Caco-2 (cell line): ENCODE results near the gene COL5A1. TPM values are rescaled to one million over a fixed set of nuclear protein-coding genes. Genes with fewer than 3 reads are reported as not detected.

Experiments used
- BruUV-seq: library from RNA; stranded (reverse); fragments of 400-500 nt; replicated peaks from 2 replicates; lab custom pipeline; 2021; lab: Mats Ljungman, UMichigan
- CTCF ChIA-PET: fragments of 300-600 bp; sonication (Branson Sonifier 250); formaldehyde crosslinking; loops from one replicate; lab custom pipeline; 2022; ENCODE audit warnings: antibody characterized with exemption; lab: Charles Lee
- POLR2A ChIA-PET: fragments of 300-600 bp; sonication (Branson Sonifier 250); formaldehyde crosslinking; loops from one replicate; lab custom pipeline; 2022; ENCODE audit warnings: antibody characterized with exemption; lab: Charles Lee
- DNase-seq, 2 experiments: peaks; one replicate each; pipeline versions ENCODE4 v3.0.0 to v3.0.0-alpha.2; 2020 to 2022
- H3K27me3 ChIP-seq: replicated peaks from 2 replicates; pipeline ENCODE4 v1.6.0; 2011; ENCODE audit warnings: low read length; ENCODE audit not compliant: control insufficient read depth, insufficient read depth
- H3K36me3 ChIP-seq: 2 replicates; pipeline ENCODE4 v1.5.1; 2011; ENCODE audit warnings: low read length; ENCODE audit not compliant: control insufficient read depth, insufficient read depth
- H3K4me1 ChIP-seq: fragments of 250-450 bp; sonication (Bioruptor Pico); 2 replicates; pipeline ENCODE4 v1.5.1; 2020; ENCODE audit warnings: mild to moderate bottlenecking
- H3K4me3 ChIP-seq: 2 replicates; pipeline ENCODE4 v1.5.1; 2011; ENCODE audit warnings: low read depth, mild to moderate bottlenecking, control low read depth, low read length
- H3K9me3 ChIP-seq: fragments of 250-450 bp; sonication (Bioruptor Pico); 2 replicates; pipeline ENCODE4 v1.5.1; 2020; ENCODE audit warnings: mild to moderate bottlenecking, moderate library complexity
- H3K27ac Mint-ChIP-seq: one replicate; pipeline ENCODE4 v1.8.0; 2022; ENCODE audit warnings: mixed read lengths; ENCODE audit not compliant: unreplicated experiment
- H3K27me3 Mint-ChIP-seq: one replicate; pipeline ENCODE4 v1.8.0; 2022; ENCODE audit warnings: mixed read lengths; ENCODE audit not compliant: insufficient read depth, unreplicated experiment
- H3K36me3 Mint-ChIP-seq: one replicate; pipeline ENCODE4 v1.8.0; 2022; ENCODE audit warnings: mild to moderate bottlenecking, mixed read lengths; ENCODE audit not compliant: insufficient read depth, unreplicated experiment
- H3K4me1 Mint-ChIP-seq: one replicate; pipeline ENCODE4 v1.8.0; 2022; ENCODE audit warnings: low read depth, mixed read lengths; ENCODE audit not compliant: unreplicated experiment
- H3K4me3 Mint-ChIP-seq: one replicate; pipeline ENCODE4 v1.8.0; 2022; ENCODE audit warnings: mild to moderate bottlenecking, moderate library complexity, mixed read lengths; ENCODE audit not compliant: unreplicated experiment
- H3K9me3 Mint-ChIP-seq: one replicate; pipeline ENCODE4 v1.8.0; 2022; ENCODE audit warnings: mixed read lengths; ENCODE audit not compliant: unreplicated experiment
- intact Hi-C: fragments of 100-400 bp; cut with micrococcal nuclease; formaldehyde crosslinking; loops from one replicate; pipeline ENCODE4 v1.10.0; 2022; ENCODE audit not compliant: unreplicated experiment
- total RNA-seq: library from RNA; stranded (reverse); gene quantifications from 2 replicates; pipeline ENCODE4 v1.2.3, GENCODE V29; 2022
- TF ChIP-seq, protein P1 (sequence below), 2 experiments: fragments of 200-600 bp in 1 of 2; IDR thresholded peaks; 1 replicate in 1 of 2; 2 replicates in 1 of 2; pipeline versions ENCODE4 v1.5.1 to v1.8.0; 2011 to 2022; ENCODE audit warnings: antibody characterized with exemption in 1 of 2, control low read depth in 1 of 2, inconsistent platforms in 1 of 2, low read depth in 1 of 2, low read length in 1 of 2, mild to moderate bottlenecking in 1 of 2, moderate library complexity in 1 of 2; ENCODE audit not compliant: insufficient read depth in 1 of 2, severe bottlenecking in 1 of 2, unreplicated experiment in 1 of 2

The COL5A1 gene
- total RNA-seq, 1 experiment from 2014 or later: 4.8 TPM

- intact Hi-C loops: no loop called here
- H3K4me3 Mint-ChIP-seq: no peak overlapping the region
- H3K4me1 Mint-ChIP-seq: no peaks in the 10 kb centered on the region
- no peak for DNase-seq
- Histone ChIP-seq H3K27me3 (no peaks in the 10 kb centered on the region), H3K4me3 (no peak overlapping the region), H3K4me1 (no peaks in the 10 kb centered on the region), H3K36me3 (no peaks in the 10 kb centered on the region), H3K9me3 (no peaks in the 10 kb centered on the region)
- POLR2A ChIA-PET: no interaction called here
- CTCF ChIA-PET: no interaction called here
- peaks cover 21% of the 10 kb centered on the region for H3K27me3 Mint-ChIP-seq
- no peak overlapping the region for H3K27ac Mint-ChIP-seq
- BruUV-seq: no TSS peak
- TF ChIP-seq, protein P1, sequence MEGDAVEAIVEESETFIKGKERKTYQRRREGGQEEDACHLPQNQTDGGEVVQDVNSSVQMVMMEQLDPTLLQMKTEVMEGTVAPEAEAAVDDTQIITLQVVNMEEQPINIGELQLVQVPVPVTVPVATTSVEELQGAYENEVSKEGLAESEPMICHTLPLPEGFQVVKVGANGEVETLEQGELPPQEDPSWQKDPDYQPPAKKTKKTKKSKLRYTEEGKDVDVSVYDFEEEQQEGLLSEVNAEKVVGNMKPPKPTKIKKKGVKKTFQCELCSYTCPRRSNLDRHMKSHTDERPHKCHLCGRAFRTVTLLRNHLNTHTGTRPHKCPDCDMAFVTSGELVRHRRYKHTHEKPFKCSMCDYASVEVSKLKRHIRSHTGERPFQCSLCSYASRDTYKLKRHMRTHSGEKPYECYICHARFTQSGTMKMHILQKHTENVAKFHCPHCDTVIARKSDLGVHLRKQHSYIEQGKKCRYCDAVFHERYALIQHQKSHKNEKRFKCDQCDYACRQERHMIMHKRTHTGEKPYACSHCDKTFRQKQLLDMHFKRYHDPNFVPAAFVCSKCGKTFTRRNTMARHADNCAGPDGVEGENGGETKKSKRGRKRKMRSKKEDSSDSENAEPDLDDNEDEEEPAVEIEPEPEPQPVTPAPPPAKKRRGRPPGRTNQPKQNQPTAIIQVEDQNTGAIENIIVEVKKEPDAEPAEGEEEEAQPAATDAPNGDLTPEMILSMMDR (IDR thresholded peaks at IDR 0.05; ENCODE audit: insufficient read depth in 1 of 2, low read depth in 1 of 2, low read length in 1 of 2, severe bottlenecking in 1 of 2, unreplicated experiment in 1 of 2): no peak
- no peaks in the 10 kb centered on the region for H3K9me3 Mint-ChIP-seq
- H3K36me3 Mint-ChIP-seq: no peaks in the 10 kb centered on the region
These were observed 231.1 kb downstream of the COL5A1 start for GRCh38 chr9:134872482-134873231.

DNA sequence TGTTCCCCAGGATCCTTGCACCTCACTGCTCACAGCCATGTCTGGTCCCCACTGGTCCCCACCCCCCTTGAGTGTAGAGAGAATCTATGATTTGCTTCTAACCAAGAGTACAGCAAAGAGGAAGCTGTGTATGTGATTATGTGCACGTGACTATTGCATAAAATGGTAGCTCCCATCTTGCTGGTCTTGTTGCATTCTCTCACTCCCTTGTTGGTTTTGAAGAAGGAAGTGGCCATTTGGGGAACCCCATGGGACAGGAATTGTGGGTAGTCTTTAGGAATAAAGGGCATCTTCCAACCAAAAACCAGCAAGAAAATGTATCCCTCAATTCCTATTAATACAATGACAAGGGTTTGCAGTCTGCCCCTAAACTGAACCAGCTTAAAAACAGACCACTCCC lies 233.8 kb downstream of the COL5A1 start:
- Histone ChIP-seq H3K36me3 (no peaks in the 10 kb centered on the region), H3K27me3 (no peaks in the 10 kb centered on the region), H3K4me1 (no peaks in the 10 kb centered on the region), H3K9me3 (no peaks in the 10 kb centered on the region), H3K4me3 (no peak overlapping the region)
- no peak overlapping the region for H3K27ac Mint-ChIP-seq
- H3K27me3 Mint-ChIP-seq: peaks cover 25% of the 10 kb centered on the region
- no peak overlapping the region for H3K4me3 Mint-ChIP-seq
- DNase-seq: no peak
- intact Hi-C loops: no loop called here
- no peaks in the 10 kb centered on the region for H3K4me1 Mint-ChIP-seq
- TF ChIP-seq, protein P1 (IDR thresholded peaks at IDR 0.05; ENCODE audit: insufficient read depth in 1 of 2, low read depth in 1 of 2, low read length in 1 of 2, severe bottlenecking in 1 of 2, unreplicated experiment in 1 of 2): no peak
- CTCF ChIA-PET: no interaction called here
- no TSS peak for BruUV-seq
- H3K36me3 Mint-ChIP-seq: no peaks in the 10 kb centered on the region
- POLR2A ChIA-PET: no interaction called here
- no peaks in the 10 kb centered on the region for H3K9me3 Mint-ChIP-seq

DNA sequence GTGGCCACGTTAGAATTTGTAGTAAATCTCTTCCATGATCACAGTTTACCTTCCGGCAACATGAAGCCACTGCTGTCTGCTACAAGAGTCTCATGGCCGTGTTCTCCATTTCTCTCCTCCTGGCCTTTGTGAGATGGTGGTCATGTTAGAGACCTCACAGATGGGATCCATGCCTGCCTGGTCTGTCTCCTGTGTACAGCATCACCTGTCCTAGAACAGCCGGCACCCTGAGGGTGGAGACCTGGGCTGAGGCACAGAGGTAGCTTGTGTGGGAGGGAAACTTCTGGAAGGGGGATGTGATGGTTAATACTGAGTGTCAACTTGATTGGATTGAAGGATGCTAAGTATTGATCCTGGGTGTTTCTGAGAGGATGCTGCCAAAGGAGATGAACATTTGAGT lies 235.9 kb downstream of the COL5A1 start:
- ChIA-PET POLR2A (no interaction called here), CTCF (no interaction called here)
- Histone ChIP-seq H3K9me3 (no peaks in the 10 kb centered on the region), H3K4me3 (no peak overlapping the region), H3K27me3 (no peaks in the 10 kb centered on the region), H3K4me1 (no peaks in the 10 kb centered on the region), H3K36me3 (no peaks in the 10 kb centered on the region)
- Mint-ChIP-seq H3K4me3 (no peak overlapping the region), H3K36me3 (no peaks in the 10 kb centered on the region), H3K4me1 (no peaks in the 10 kb centered on the region), H3K9me3 (no peaks in the 10 kb centered on the region), H3K27me3 (peaks cover 14% of the 10 kb centered on the region), H3K27ac (no peak overlapping the region)
- BruUV-seq: no TSS peak
- TF ChIP-seq, protein P1 (IDR thresholded peaks at IDR 0.05; ENCODE audit: insufficient read depth in 1 of 2, low read depth in 1 of 2, low read length in 1 of 2, severe bottlenecking in 1 of 2, unreplicated experiment in 1 of 2): no peak
- intact Hi-C loops: no loop called here
- no peak for DNase-seq
